NCI-H2171 (cell line): ENCODE results near the gene XIST.
"Not testable (repeated sequence)": the region's sequence is repeated elsewhere in the genome, so short reads cannot be mapped to it uniquely, and the experiment has no call there.

ENCODE experiments used
- DNase-seq: peaks from one replicate; lab custom pipeline; 2025; lab: John Stamatoyannopoulos, UW

The XIST gene

DNA sequence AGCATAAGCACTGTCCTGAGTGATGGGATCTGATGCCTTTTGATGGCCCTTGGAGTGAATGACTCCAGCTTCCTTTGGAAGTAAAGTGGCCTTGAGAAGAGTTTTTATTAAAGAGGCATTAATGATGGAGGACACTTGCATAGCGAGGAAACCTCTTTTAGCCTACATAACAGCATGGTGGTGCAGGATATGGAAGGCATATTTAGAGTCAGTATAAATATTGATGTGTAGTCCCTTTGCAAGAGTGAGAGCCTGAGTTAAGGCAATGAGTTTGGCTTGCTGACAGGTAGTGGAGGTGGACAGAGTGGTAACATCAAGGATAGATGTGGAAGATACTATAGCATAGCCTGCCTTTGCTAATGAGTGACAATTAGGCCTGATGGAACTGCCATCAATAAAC is 48.4 kb downstream of the XIST start:
- not testable (repeated sequence) for DNase-seq

DNA sequence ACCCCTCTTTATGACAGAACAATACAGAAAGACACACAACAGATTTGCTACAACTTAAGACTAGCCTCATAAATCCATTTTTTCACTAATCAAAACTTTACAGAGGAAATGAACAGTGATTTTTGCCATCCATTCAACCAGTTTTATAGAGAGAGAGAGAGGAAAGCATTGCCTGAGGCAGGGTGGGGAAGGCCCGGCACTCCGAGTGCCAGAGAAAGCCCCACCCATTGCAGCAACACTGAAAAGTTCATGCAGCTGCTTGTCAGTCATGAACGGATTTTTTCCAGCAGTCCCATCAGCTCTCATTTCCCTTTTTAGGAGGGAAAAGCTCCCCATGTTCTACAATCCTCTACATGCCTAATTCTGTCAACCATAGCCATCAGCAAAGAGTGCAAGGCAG is 52.6 kb downstream of the XIST start:
- no peak for DNase-seq

DNA sequence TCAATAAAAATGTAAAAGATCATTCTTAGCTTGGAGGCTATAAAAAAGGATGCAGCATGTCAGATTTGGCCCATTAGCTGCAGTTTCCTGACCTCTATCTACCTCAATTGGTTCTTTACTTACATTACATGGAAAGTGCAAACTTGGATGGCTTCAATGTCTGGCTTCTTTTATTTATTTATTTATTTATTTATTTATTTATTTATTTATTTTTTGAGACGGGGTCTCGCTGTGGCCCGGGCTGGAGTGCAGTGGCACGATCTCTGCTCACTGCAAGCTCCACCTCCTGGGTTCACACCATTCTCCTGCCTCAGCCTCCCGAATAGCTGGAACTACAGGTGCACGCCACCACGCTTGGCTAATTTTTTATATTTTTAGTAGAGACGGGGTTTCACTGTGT is 60.0 kb downstream of the XIST start:
- not testable (repeated sequence) for DNase-seq

DNA sequence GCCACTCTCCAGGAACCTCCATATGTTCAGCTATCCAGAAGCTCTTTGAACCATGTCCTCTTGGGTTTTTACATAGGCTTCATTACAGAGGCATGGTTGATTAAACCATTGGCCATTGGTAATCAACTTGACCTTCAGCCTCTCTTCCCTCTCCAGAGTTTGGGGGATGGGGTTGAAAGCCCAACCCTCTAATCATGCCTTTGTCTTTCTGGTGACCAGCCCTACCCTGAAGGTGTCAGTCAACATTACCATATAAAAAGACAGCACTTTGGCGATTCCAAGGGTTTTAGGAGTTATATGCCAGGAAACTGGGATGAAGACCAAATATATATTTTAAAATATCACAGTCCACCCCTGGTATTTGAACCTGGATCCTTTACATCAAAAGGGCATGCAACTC is 67.0 kb downstream of the XIST start:
- no peak for DNase-seq
